ENCODE results near the gene POLN.
"Not testable (repeated sequence)": the region's sequence is repeated elsewhere in the genome, so short reads cannot be mapped to it uniquely, and the experiment has no call there.

POLN gene

GRCh38 chr4:2250357-2251072, 8.6 kb upstream of the POLN start:
- DNase-seq: no peak

DNA sequence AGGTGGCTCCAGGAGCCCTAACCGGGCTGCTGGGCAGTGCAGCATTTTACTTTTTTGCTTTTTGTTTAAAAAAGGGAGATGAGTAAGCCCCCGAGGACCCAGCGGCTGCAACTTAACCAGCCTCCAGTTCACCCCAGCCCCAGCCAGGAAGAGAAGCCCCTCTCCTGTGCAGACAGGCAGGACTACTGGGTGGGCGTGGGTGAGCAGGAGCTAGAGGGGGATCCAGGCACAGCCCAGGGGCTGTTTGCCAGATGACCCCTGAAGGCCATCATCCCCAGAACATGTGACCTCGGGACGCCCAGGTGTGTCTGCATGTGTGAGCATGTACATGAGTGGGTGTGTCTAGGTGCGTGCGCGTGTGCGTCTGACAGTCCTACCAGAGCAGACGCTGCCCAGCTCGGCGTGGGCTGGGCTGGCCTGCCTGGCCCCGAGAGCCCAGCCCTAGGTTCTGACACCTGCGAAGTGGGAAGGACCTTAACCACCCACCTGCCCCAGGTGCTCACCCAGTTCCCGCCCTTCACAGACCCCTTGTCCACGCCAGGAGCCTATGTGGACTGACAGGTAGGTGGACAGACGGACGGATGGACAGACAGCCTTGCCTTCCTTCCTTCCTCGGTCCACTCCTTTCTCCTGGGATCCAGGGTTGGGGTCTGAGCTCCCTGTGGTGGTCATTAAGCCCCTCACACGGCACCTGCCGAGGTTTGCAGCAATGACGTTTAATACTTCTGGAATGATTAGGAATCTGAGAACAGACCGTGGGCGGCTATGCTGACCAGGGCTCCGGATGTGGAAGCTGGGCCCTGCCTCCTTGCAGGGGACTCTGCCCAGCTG, 7.8 kb upstream of the POLN start:
- no peak for DNase-seq

GRCh38 chr4:2248821-2249261, 6.9 kb upstream of the POLN start:
- DNase-seq: no peak

GRCh38 chr4:2248044-2248780, 6.3 kb upstream of the POLN start:
- no peak for DNase-seq

GRCh38 chr4:2247128-2248043, 5.5 kb upstream of the POLN start:
- DNase-seq: no peak

- DNase-seq: no peak
Measured at GRCh38 chr4:2246384-2247127, 4.6 kb upstream of the POLN start.

DNA sequence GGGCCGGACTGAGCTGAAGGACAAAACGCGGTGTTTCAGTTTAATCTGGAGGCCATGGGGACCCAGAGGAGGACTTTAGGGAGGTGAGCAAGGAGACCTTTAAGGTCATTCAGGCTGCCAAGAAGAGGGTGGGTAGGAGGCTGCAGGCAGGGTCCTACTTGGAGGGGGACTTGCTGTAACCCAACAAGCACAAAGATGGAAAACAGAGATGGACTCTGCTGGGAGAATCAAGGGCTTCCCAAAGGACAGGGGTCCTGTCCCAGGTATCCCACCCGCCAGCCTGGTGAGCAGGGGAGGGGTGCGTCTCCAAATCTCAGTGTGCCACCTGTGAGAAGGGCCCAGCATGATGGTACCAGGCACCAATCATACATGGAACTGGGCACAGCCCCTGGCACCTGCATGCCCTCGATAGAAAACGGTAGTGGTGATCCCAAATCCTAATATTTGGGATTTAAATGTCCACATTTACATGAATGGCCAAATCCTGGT, 3.9 kb upstream of the POLN start:
- DNase-seq: no peak

- DNase-seq: no peak
Measured at GRCh38 chr4:2245057-2245786, 3.3 kb upstream of the POLN start.

- no peak for DNase-seq
Measured at GRCh38 chr4:2243681-2244380, 1.9 kb upstream of the POLN start.

- peak; percentile 65 for DNase-seq
Measured at GRCh38 chr4:2241003-2241402, 918 bp downstream of the POLN start.

- no peak for DNase-seq
Measured at GRCh38 chr4:2236944-2237666, 4.8 kb downstream of the POLN start.

GRCh38 chr4:2231082-2231481, 10.8 kb downstream of the POLN start:
- no peak for DNase-seq

- DNase-seq: no peak
Measured at GRCh38 chr4:2226261-2226660, 15.7 kb downstream of the POLN start.

- no peak for DNase-seq
Measured at GRCh38 chr4:2222838-2223237, 19.1 kb downstream of the POLN start.

- DNase-seq: not testable (repeated sequence)
Measured at GRCh38 chr4:2221378-2221777, 20.5 kb downstream of the POLN start.

GRCh38 chr4:2220016-2220630, 21.8 kb downstream of the POLN start:
- peak; percentile 78 for DNase-seq

DNA sequence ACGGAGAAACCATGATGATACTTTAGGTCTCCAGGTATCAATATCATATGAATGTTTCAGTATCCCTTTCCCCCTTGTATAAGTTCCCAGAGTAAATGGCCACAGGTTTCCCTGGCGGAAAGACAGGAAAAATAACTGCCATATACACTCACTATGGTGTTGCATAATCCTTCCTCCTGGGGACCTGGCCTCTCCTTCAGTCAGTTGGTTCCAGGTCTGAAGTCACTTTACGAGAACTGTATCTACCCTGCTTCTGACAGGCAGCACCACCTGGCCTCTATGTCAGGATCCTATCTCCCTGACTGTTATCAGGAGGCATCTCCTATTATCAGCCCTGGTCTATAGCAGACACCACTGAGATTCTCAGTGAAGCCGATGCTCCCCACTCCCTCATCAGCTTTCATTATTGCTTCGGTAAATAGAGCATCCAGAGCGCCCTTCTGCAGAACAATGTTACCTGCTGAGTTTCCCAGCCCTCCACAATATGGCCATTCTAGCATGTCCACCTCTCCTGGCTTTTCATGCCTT, 22.6 kb downstream of the POLN start:
- DNase-seq: no peak

DNA sequence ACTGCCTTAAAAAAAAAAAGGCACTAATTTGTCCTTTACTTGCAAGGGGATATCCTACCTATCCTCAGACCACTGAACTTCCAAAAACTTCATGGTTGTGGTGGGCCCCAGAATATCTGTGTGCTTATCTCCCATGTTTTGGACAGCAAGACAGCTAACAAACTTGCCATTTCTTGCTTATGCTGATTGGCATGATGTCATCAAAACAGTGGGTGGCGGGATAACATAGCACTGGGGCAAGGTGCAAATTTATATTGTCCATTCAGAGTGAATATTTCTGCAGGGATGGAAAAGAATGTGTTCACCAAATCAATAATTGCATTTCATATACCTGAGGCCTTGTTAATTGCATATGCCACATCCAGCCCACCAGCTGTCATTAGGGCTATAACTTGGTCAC, 23.5 kb downstream of the POLN start:
- no peak for DNase-seq

DNA sequence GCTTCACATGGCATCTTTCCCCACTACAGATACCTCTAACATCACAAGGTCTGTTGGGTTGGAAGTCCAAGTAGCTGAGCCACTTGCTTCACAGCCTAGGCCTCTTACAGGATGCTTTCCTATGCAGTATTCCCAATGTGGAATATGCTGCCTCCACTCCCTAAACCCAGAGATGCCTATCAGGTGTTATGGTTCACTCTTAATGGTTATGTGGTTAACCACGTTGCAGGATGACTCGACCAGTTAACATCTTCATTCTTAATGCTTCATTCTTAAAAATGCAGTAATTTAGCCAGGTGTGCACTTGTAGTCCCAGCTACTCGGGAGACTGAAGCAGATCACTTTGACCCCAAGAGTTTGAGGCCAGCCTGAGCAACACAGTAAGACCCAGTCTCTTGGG, 24.2 kb downstream of the POLN start:
- no peak for DNase-seq
